ENCODE data around the gene DENND1A. TPM values are rescaled to one million over a fixed set of nuclear protein-coding genes. Genes with fewer than 3 reads are reported as not detected.
"Not testable (repeated sequence)": the region's sequence is repeated elsewhere in the genome, so short reads cannot be mapped to it uniquely, and the experiment has no call there.

Gene DENND1A
- total RNA-seq, 4 donors from 2014 or later = 20.9 to 33.6 (median 23.7) TPM

GRCh38 chr9:123400926-123401503 is 528.9 kb downstream of the DENND1A start:
- Histone ChIP-seq H3K4me1 (no peaks in the 10 kb centered on the region), H3K4me3 (no peak overlapping the region), H3K27ac (no peak overlapping the region), H3K9me3 (no peaks in the 10 kb centered on the region), H3K36me3 (peaks cover 0 to 22% of the 10 kb centered on the region in 2 donors), H3K27me3 (no peaks in the 10 kb centered on the region)
- ATAC-seq = no peak
- TF ChIP-seq, protein P1, sequence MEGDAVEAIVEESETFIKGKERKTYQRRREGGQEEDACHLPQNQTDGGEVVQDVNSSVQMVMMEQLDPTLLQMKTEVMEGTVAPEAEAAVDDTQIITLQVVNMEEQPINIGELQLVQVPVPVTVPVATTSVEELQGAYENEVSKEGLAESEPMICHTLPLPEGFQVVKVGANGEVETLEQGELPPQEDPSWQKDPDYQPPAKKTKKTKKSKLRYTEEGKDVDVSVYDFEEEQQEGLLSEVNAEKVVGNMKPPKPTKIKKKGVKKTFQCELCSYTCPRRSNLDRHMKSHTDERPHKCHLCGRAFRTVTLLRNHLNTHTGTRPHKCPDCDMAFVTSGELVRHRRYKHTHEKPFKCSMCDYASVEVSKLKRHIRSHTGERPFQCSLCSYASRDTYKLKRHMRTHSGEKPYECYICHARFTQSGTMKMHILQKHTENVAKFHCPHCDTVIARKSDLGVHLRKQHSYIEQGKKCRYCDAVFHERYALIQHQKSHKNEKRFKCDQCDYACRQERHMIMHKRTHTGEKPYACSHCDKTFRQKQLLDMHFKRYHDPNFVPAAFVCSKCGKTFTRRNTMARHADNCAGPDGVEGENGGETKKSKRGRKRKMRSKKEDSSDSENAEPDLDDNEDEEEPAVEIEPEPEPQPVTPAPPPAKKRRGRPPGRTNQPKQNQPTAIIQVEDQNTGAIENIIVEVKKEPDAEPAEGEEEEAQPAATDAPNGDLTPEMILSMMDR (IDR thresholded peaks at IDR 0.05) = no peak
- TF ChIP-seq EP300 (IDR thresholded peaks at IDR 0.05) = no peak
- no peak for TF ChIP-seq POLR2AphosphoS5 (IDR thresholded peaks at IDR 0.05)
- no peak for TF ChIP-seq POLR2A (IDR thresholded peaks at IDR 0.05)
- WGBS, 2 donors (ENCODE audit: low coverage in 1 of 2) = 78 to 83% methylated on average over 7 of the region's 13 CpGs

DNA sequence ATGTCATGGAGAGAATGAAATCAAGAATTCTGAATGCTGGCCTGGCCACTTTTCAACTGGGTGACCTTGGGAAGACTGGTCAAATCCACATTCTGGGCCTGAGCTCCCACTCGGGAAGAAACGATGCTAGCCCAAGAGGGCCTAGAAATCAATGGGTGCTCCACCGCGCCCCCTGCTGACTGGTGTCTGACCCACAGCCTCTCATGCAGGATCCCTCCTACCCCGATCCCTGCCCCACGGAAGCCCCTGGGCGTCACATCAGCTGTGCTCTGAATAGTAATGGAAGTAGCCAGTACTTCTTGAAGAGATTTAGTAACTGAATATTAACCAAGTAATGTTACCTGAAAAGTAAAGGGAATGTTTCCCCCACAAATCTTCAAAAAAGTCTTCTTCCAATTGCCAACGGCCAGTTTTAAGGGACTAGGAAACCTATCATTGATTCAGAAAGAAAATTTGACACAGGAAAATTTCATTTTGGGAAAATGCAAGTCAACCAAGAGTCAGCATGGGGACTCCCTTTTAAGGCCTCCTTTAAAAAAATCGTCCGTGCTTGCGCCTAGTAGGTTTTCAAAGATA is 530.0 kb downstream of the DENND1A start:
- WGBS, 2 donors (ENCODE audit: low coverage in 1 of 2) = 93 to 97% methylated on average over 3 of the region's 11 CpGs
- no peak for ATAC-seq
- Histone ChIP-seq H3K27me3 (no peaks in the 10 kb centered on the region), H3K9me3 (no peaks in the 10 kb centered on the region), H3K36me3 (peaks cover 0 to 22% of the 10 kb centered on the region in 2 donors), H3K4me3 (no peak overlapping the region), H3K4me1 (no peaks in the 10 kb centered on the region), H3K27ac (no peak overlapping the region)
- no peak for TF ChIP-seq POLR2A (IDR thresholded peaks at IDR 0.05)
- TF ChIP-seq EP300 (IDR thresholded peaks at IDR 0.05) = no peak
- no peak for TF ChIP-seq POLR2AphosphoS5 (IDR thresholded peaks at IDR 0.05)
- TF ChIP-seq, protein P1 (IDR thresholded peaks at IDR 0.05) = peak in 1 of 4 experiments; percentile 37

- not testable (repeated sequence) for H3K4me1 ChIP-seq, H3K27me3 ChIP-seq, H3K9me3 ChIP-seq, H3K27ac ChIP-seq, H3K4me3 ChIP-seq, ATAC-seq
- 96% methylated on average over 9 of the region's 14 CpGs; no CpG with 5 or more reads in 1 of the 2 donors for WGBS, 2 donors (ENCODE audit: low coverage in 1 of 2)
- peaks cover 0 to 22% of the 10 kb centered on the region in 2 donors for H3K36me3 ChIP-seq
These were observed 531.0 kb downstream of the DENND1A start for GRCh38 chr9:123398938-123399337.

GRCh38 chr9:123397975-123398374 is 532.0 kb downstream of the DENND1A start:
- Histone ChIP-seq H3K27ac (no peak overlapping the region), H3K4me1 (no peaks in the 10 kb centered on the region), H3K9me3 (peaks cover 0 to 4% (median 0%) of the 10 kb centered on the region in 3 donors), H3K4me3 (no peak overlapping the region), H3K27me3 (no peaks in the 10 kb centered on the region), H3K36me3 (peaks cover 0 to 16% of the 10 kb centered on the region in 2 donors)
- WGBS, 2 donors (ENCODE audit: low coverage in 1 of 2) = no CpG with 5 or more reads among the region's 4 CpGs
- no peak for TF ChIP-seq EP300 (IDR thresholded peaks at IDR 0.05)
- no peak for TF ChIP-seq POLR2A (IDR thresholded peaks at IDR 0.05)
- TF ChIP-seq, protein P1 (IDR thresholded peaks at IDR 0.05) = no peak
- no peak for TF ChIP-seq POLR2AphosphoS5 (IDR thresholded peaks at IDR 0.05)
- no peak for ATAC-seq

GRCh38 chr9:123395689-123396511 is 534.0 kb downstream of the DENND1A start:
- TF ChIP-seq EP300 (IDR thresholded peaks at IDR 0.05) (no peak), POLR2A (IDR thresholded peaks at IDR 0.05) (no peak), POLR2AphosphoS5 (IDR thresholded peaks at IDR 0.05) (no peak)
- TF ChIP-seq, protein P1 (IDR thresholded peaks at IDR 0.05) = no peak
- Histone ChIP-seq H3K9me3 (peaks cover 0 to 5% (median 0%) of the 10 kb centered on the region in 3 donors), H3K27ac (no peak overlapping the region), H3K4me3 (no peak overlapping the region), H3K36me3 (peaks cover 0 to 11% of the 10 kb centered on the region in 2 donors), H3K27me3 (no peaks in the 10 kb centered on the region), H3K4me1 (no peaks in the 10 kb centered on the region)
- WGBS, 2 donors (ENCODE audit: low coverage in 1 of 2) = 94 to 100% methylated on average over 6 to 9 of the region's 24 CpGs
- no peak for ATAC-seq
